A549 (cell line): ENCODE data around the gene SHOC2. TPM values are rescaled to one million over a fixed set of nuclear protein-coding genes. Genes with fewer than 3 reads are reported as not detected.

Experiments
- ATAC-seq, 2 experiments: fragments of 200-7000 bp in 1 of 2; fragments of >200 bp in 1 of 2; cut with Nextera tagmentation in 1 of 2; cut with Tn5 transposase in 1 of 2; 3 replicates each; pipeline versions ENCODE4 v1.8.0 to v1.9.1; 2018 to 2020; ENCODE audit warnings: mild to moderate bottlenecking in 1 of 2, moderate library complexity in 1 of 2
- CTCF ChIA-PET: fragments of 300-600 bp; sonication (Branson Sonifier 250); formaldehyde crosslinking; extraction: SDS; loops from one replicate; lab custom pipeline; 2021; ENCODE audit warnings: antibody characterized with exemption, inconsistent platforms; lab: Yijun Ruan, JAX
- POLR2A ChIA-PET: fragments of 350-600 bp; formaldehyde crosslinking; extraction: SDS; loops from one replicate; lab custom pipeline; 2021; ENCODE audit warnings: antibody characterized with exemption, inconsistent platforms; lab: Yijun Ruan, JAX
- DNase-seq, 2 experiments: peaks; one replicate each; pipeline versions ENCODE4 v3.0.0 to v3.0.0-alpha.2; 2011 to 2016; ENCODE audit warnings: low read depth in 1 of 2, low spot score in 1 of 2
- FAIRE-seq: peaks from 2 replicates; lab custom pipeline; 2011; peaks lifted over from hg19 to GRCh38; lab: Jason Lieb, UNC
- H3K27ac ChIP-seq, 2 experiments: fragments of >200 bp; sonication (Bioruptor Twin); formaldehyde crosslinking; 3 replicates each; pipeline ENCODE4 v1.5.1; 2016 to 2017
- H3K4me1 ChIP-seq: fragments of >200 bp; sonication (Bioruptor Twin); formaldehyde crosslinking; 3 replicates; pipeline ENCODE4 v1.6.1; 2016
- H3K4me2 ChIP-seq: fragments of >200 bp; sonication (Bioruptor Twin); formaldehyde crosslinking; 3 replicates; pipeline ENCODE4 v1.6.1; 2016
- H3K4me3 ChIP-seq: fragments of >200 bp; sonication (Bioruptor Twin); formaldehyde crosslinking; 3 replicates; pipeline ENCODE4 v1.5.1; 2016
- H3K9me3 ChIP-seq: fragments of >200 bp; sonication (Bioruptor Twin); formaldehyde crosslinking; 3 replicates; pipeline ENCODE4 v1.6.1; 2016
- BHLHE40 ChIP-seq: IDR thresholded peaks from 2 replicates; pipeline ENCODE4 v1.6.1; 2012; ENCODE audit warnings: low read depth, low read length, inconsistent platforms
- CEBPB ChIP-seq, 2 experiments: fragments of >200 bp in 1 of 2; sonication (Bioruptor Twin) in 1 of 2; formaldehyde crosslinking in 1 of 2; IDR thresholded peaks; 2 replicates each; pipeline ENCODE4 v1.6.1; 2012 to 2016
- EP300 ChIP-seq, 2 experiments: fragments of >200 bp; sonication (Bioruptor Twin); formaldehyde crosslinking; IDR thresholded peaks; 2 replicates in 1 of 2; 3 replicates in 1 of 2; pipeline ENCODE4 v1.6.1; 2016 to 2017
- FOSL2 ChIP-seq, 2 experiments: fragments of 450-650 bp in 1 of 2; fragments of >200 bp in 1 of 2; sonication (Bioruptor Twin) in 1 of 2; formaldehyde crosslinking; IDR thresholded peaks; 2 replicates each; pipeline versions ENCODE4 v1.5.0 to v1.6.1; 2016 to 2020; ENCODE audit warnings: mild to moderate bottlenecking in 1 of 2, moderate library complexity in 1 of 2
- HEYL ChIP-seq: fragments of 250-450 bp; sonication (Bioruptor Pico); IDR thresholded peaks from 2 replicates; pipeline ENCODE4 v1.8.0; 2021; ENCODE audit warnings: mild to moderate bottlenecking, moderate library complexity
- HOXB5 ChIP-seq: fragments of 250-450 bp; sonication (Bioruptor Pico); IDR thresholded peaks from 2 replicates; pipeline ENCODE4 v1.5.0; 2020; ENCODE audit warnings: mild to moderate bottlenecking, moderate library complexity
- MAFK ChIP-seq: fragments of 450-650 bp; IDR thresholded peaks from 2 replicates; pipeline ENCODE4 v1.6.1; 2014; ENCODE audit not compliant: partially characterized antibody
- MAZ ChIP-seq: fragments of 150-350 bp; IDR thresholded peaks from 2 replicates; pipeline ENCODE4 v1.6.1; 2014; ENCODE audit warnings: antibody characterized with exemption, low read depth, low read length, borderline replicate concordance
- NPAS2 ChIP-seq: fragments of 250-450 bp; sonication (Bioruptor Pico); IDR thresholded peaks from 2 replicates; pipeline ENCODE4 v1.8.0; 2022; ENCODE audit warnings: mild to moderate bottlenecking, moderate library complexity, borderline replicate concordance
- RAD21 ChIP-seq, 2 experiments: fragments of >200 bp in 1 of 2; sonication (Bioruptor Twin) in 1 of 2; formaldehyde crosslinking in 1 of 2; IDR thresholded peaks in 1 of 2; conservative IDR thresholded peaks in 1 of 2; 2 replicates in 1 of 2; 3 replicates in 1 of 2; pipeline ENCODE4 v1.6.1; 2012 to 2018; ENCODE audit warnings: inconsistent platforms in 1 of 2
- RFX5 ChIP-seq: fragments of 450-650 bp; IDR thresholded peaks from 2 replicates; pipeline ENCODE4 v1.7.1; 2014; ENCODE audit warnings: antibody characterized with exemption, mild to moderate bottlenecking, moderate library complexity
- RNF2 ChIP-seq: fragments of 200-600 bp; sonication (generic); IDR thresholded peaks from 2 replicates; pipeline ENCODE4 v1.6.1; 2016; ENCODE audit warnings: low read depth, mild to moderate bottlenecking, antibody characterized with exemption, moderate library complexity, borderline replicate concordance
- TFCP2L1 ChIP-seq: fragments of 250-450 bp; sonication (Bioruptor Pico); IDR thresholded peaks from 2 replicates; pipeline ENCODE4 v1.5.0; 2021; ENCODE audit warnings: mild to moderate bottlenecking
- TP53 ChIP-seq: fragments of 250-450 bp; sonication (Bioruptor Pico); IDR thresholded peaks from 2 replicates; pipeline ENCODE4 v1.5.0; 2021; ENCODE audit warnings: mild to moderate bottlenecking, moderate library complexity
- ZC3H11A ChIP-seq: fragments of 450-650 bp; IDR thresholded peaks from 2 replicates; pipeline ENCODE4 v1.6.1; 2014; ENCODE audit warnings: antibody characterized with exemption, mild to moderate bottlenecking
- ZFP36 ChIP-seq: fragments of 450-650 bp; IDR thresholded peaks from 2 replicates; pipeline ENCODE4 v1.6.1; 2014; ENCODE audit warnings: borderline replicate concordance; ENCODE audit not compliant: partially characterized antibody
- ZSCAN20 ChIP-seq: fragments of 250-450 bp; sonication (Bioruptor Pico); IDR thresholded peaks from 2 replicates; pipeline ENCODE4 v1.8.0; 2022; ENCODE audit warnings: mild to moderate bottlenecking, moderate library complexity
- WGBS: methylation state at CpG from one replicate; pipeline ENCODE4 v1.1.6; 2017; ENCODE audit errors: missing lambda C conversion rate; 5-methylcytosine and 5-hydroxymethylcytosine counted together
- polyA plus RNA-seq, 4 experiments: library from polyadenylated mRNA; depleted of rRNA in 3 of 4; stranded (reverse); fragments of >200 nt; fragmentation: RNase III in 1 of 4; extraction: RNeasy Plus Mini Kit Qiagen cat#74134 plus additional on column Dnase treatment in 1 of 4; gene quantifications; 2 replicates in 3 of 4; 3 replicates in 1 of 4; pipeline ENCODE4 v1.2.3, GENCODE V29; 2011 to 2017
- TF ChIP-seq, protein P1 (sequence below): fragments of 250-450 bp; sonication (Bioruptor Pico); IDR thresholded peaks from 2 replicates; pipeline ENCODE4 v1.5.0; 2021; ENCODE audit warnings: mild to moderate bottlenecking, moderate library complexity, borderline replicate concordance
- TF ChIP-seq, protein P2 (sequence below): fragments of 250-450 bp; sonication (Bioruptor Pico); IDR thresholded peaks from 2 replicates; pipeline ENCODE4 v1.5.0; 2020; ENCODE audit warnings: low read depth, mild to moderate bottlenecking, moderate library complexity
- TF ChIP-seq, protein P3 (sequence below): IDR thresholded peaks from 2 replicates; pipeline ENCODE4 v1.6.1; 2012
- TF ChIP-seq, protein P4 (sequence below): fragments of 450-650 bp; IDR thresholded peaks from 2 replicates; pipeline ENCODE4 v1.6.1; 2014; ENCODE audit warnings: antibody characterized with exemption

Gene SHOC2
- polyA plus RNA-seq, 2 of the 4 experiments (the other 2 are of a cell fraction): 20.5 to 32.1 TPM

DNA sequence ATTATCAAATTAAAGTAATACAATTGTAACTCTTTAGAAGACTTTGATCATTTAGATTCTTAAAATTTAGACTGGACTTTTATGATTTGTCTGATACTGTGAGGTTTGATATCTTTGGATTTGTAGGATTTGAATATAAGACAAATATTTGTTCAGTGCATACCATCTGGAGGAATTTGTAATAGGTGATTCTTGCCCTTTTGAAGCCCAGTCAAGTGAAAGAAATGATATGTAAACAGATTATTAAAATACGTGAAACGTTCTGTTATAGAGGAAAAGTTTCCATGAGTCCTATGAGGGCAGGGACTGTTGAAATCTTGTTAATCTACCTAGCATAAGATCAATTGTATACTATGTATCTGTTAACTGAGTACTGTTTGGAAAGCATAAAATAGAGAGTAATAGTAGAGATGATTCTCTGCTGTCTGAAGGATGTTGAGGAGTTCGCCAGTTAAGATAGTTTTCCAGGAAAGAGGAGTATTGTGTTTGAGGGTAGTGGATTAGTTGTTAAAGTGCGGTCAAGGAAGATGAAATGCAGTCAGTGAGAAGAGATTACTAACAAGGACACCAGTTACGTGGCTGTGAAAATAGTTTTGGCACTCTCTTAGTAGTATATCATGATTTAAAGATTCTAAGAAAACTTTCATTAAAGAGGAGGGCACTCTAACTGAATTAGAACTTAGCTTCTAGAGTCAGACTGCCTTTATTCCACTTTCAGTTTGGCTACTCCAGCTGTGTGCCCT is 33.3 kb upstream of the SHOC2 start (continued):
- TF ChIP-seq, protein P1, sequence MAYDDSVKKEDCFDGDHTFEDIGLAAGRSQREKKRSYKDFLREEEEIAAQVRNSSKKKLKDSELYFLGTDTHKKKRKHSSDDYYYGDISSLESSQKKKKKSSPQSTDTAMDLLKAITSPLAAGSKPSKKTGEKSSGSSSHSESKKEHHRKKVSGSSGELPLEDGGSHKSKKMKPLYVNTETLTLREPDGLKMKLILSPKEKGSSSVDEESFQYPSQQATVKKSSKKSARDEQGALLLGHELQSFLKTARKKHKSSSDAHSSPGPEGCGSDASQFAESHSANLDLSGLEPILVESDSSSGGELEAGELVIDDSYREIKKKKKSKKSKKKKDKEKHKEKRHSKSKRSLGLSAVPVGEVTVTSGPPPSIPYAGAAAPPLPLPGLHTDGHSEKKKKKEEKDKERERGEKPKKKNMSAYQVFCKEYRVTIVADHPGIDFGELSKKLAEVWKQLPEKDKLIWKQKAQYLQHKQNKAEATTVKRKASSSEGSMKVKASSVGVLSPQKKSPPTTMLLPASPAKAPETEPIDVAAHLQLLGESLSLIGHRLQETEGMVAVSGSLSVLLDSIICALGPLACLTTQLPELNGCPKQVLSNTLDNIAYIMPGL: no peak
- no peak for TF ChIP-seq EP300 (IDR thresholded peaks at IDR 0.05)

DNA sequence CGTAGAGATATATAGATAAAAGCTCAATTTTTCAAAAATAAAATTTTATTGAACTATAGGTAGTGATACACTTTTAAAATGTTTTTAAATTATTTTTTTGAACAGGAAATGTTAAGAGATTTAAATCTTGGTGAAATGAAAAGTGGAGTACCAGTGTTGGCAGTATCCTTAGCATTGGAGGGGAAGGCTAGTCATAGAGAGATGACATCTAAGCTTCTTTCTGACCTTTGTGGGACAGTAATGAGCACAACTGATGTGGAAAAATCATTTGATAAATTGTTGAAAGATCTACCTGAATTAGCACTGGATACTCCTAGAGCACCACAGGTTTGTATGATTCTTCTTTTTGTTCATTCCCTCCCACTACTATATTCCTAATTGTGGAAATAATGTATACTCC is 31.8 kb upstream of the SHOC2 start:
- TF ChIP-seq ZFP36 (no peak), RAD21 (conservative IDR thresholded peaks at IDR 0.05 in 1 of 2, IDR thresholded peaks at IDR 0.05 in 1 of 2) (no peak), TFCP2L1 (CRISPR knock-in tag) (no peak), ZC3H11A (no peak), RNF2 (no peak), RFX5 (no peak), HOXB5 (CRISPR knock-in tag) (no peak), NPAS2 (CRISPR knock-in tag) (no peak), BHLHE40 (no peak), HEYL (no peak), MAFK (no peak)
- TF ChIP-seq, protein P2, sequence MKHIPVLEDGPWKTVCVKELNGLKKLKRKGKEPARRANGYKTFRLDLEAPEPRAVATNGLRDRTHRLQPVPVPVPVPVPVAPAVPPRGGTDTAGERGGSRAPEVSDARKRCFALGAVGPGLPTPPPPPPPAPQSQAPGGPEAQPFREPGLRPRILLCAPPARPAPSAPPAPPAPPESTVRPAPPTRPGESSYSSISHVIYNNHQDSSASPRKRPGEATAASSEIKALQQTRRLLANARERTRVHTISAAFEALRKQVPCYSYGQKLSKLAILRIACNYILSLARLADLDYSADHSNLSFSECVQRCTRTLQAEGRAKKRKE: no peak
- TF ChIP-seq, protein P3, sequence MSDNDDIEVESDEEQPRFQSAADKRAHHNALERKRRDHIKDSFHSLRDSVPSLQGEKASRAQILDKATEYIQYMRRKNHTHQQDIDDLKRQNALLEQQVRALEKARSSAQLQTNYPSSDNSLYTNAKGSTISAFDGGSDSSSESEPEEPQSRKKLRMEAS: no peak
- TF ChIP-seq, protein P4, sequence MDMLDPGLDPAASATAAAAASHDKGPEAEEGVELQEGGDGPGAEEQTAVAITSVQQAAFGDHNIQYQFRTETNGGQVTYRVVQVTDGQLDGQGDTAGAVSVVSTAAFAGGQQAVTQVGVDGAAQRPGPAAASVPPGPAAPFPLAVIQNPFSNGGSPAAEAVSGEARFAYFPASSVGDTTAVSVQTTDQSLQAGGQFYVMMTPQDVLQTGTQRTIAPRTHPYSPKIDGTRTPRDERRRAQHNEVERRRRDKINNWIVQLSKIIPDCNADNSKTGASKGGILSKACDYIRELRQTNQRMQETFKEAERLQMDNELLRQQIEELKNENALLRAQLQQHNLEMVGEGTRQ: no peak
- FAIRE-seq (no peak), DNase-seq (no peak), ATAC-seq (no peak)
- H3K4me3 ChIP-seq: no peak overlapping the region
- POLR2A ChIA-PET: interaction anchor here (1.2 kb wide), 1 partner anchor 31 kb away, joined by 3 read pairs; no protein-coding TSS in a partner anchor
- CTCF ChIA-PET: interaction anchor here (0.7 to 2.5 kb wide), 8 partner anchors 9 to 141 kb away, joined by 3 to 13 read pairs (median 4); no protein-coding TSS in a partner anchor
- peaks cover 26% of the 10 kb centered on the region for H3K4me1 ChIP-seq
- H3K4me2 ChIP-seq: no peak overlapping the region
- H3K9me3 ChIP-seq: no peaks in the 10 kb centered on the region
- no peak overlapping the region for H3K27ac ChIP-seq
- WGBS: 90% methylated on average over 1 of the region's 1 CpG

DNA sequence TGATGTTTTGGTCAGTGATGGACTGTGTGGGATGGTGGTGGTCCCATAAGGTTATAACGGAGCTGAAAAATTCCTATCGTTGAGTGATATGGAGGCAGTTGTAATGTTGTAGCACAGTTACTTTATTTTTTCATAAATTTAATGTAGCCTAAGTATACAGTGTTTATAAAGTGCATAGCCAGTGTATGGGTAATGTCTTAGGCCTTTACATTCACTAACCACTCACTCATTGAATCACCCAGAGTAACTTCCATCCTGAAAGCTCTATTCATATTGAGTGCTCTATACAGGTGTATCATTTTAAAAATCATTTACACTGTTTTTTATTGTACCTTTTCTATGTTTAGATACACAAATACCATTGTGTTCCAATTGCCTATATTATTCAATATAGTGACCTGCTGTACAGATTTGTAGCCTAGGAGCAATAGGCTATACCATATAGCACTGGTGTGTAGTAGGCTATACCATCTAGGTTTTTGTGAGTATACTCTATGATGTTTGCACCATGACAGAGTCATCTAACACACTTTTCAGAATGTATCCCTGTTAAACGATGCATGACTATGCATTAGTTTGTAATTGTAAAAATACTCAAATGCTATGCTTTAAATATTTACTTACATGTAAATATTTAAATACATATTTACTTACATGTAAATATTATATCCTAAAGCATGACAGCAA is 26.7 kb upstream of the SHOC2 start:
- ATAC-seq (no peak), FAIRE-seq (no peak), DNase-seq (no peak)
- Histone ChIP-seq H3K4me2 (no peak overlapping the region), H3K9me3 (no peaks in the 10 kb centered on the region), H3K27ac (no peak overlapping the region), H3K4me1 (0 out of 3 replicates have a peak, but pooled peaks cover 3% of the 10 kb centered on the region), H3K4me3 (no peak overlapping the region)
- 94% methylated on average over 3 of the region's 3 CpGs for WGBS
- TF ChIP-seq, protein P4: no peak
- no peak for TF ChIP-seq RAD21 (conservative IDR thresholded peaks at IDR 0.05 in 1 of 2, IDR thresholded peaks at IDR 0.05 in 1 of 2)
- TF ChIP-seq RFX5: no peak
- no peak for TF ChIP-seq MAZ
- no peak for TF ChIP-seq FOSL2 (IDR thresholded peaks at IDR 0.05)
- TF ChIP-seq FOSL2 (CRISPR knock-in tag; IDR thresholded peaks at IDR 0.05): no peak
- TF ChIP-seq, protein P1: no peak
- TF ChIP-seq CEBPB (IDR thresholded peaks at IDR 0.05): no peak
- TF ChIP-seq ZSCAN20: no peak
- TF ChIP-seq TP53 (CRISPR knock-in tag): no peak
- CTCF ChIA-PET: interaction anchor here (0.6 to 3.3 kb wide), 20 partner anchors 9 to 1236 kb away, joined by 3 to 25 read pairs (median 4); partner anchors contain the start of genes BBIP1 and SHOC2
- POLR2A ChIA-PET: no interaction called here
